Measurements from ENCODE around the gene NEBL.

Gene NEBL

GRCh38 chr10:20870834-20871233 lies 26.3 kb downstream of the NEBL start:
- FAIRE-seq (no peak), DNase-seq (ENCODE audit: low spot score) (no peak)

GRCh38 chr10:20863008-20863407 lies 34.1 kb downstream of the NEBL start:
- DNase-seq (ENCODE audit: low spot score) (no peak), FAIRE-seq (no peak)

- DNase-seq (ENCODE audit: low spot score) (no peak), FAIRE-seq (no peak)
Observed at GRCh38 chr10:20858292-20859124, 38.6 kb downstream of the NEBL start.

- FAIRE-seq (no peak), DNase-seq (ENCODE audit: low spot score) (no peak)
Observed at GRCh38 chr10:20856484-20856883, 40.6 kb downstream of the NEBL start.

- DNase-seq (ENCODE audit: low spot score) (no peak), FAIRE-seq (no peak)
Observed at GRCh38 chr10:20855398-20856038, 41.6 kb downstream of the NEBL start.

GRCh38 chr10:20853276-20853675 lies 43.8 kb downstream of the NEBL start:
- FAIRE-seq = no peak
- DNase-seq (ENCODE audit: low spot score) = no peak

- DNase-seq (ENCODE audit: low spot score) = no peak
Observed at GRCh38 chr10:20852303-20852702, 44.8 kb downstream of the NEBL start.

GRCh38 chr10:20847512-20847911 lies 49.6 kb downstream of the NEBL start:
- DNase-seq (ENCODE audit: low spot score) = no peak
- no peak for FAIRE-seq

More at GRCh38 chr10:20852303-20852702, 44.8 kb downstream of the NEBL start:
- no peak for FAIRE-seq

GRCh38 chr10:20846263-20846662 lies 50.8 kb downstream of the NEBL start:
- FAIRE-seq (no peak), DNase-seq (ENCODE audit: low spot score) (no peak)

- FAIRE-seq = no peak
- no peak for DNase-seq (ENCODE audit: low spot score)
Observed at GRCh38 chr10:20841419-20841818, 55.7 kb downstream of the NEBL start.

- FAIRE-seq (no peak), DNase-seq (ENCODE audit: low spot score) (no peak)
Observed at GRCh38 chr10:20839910-20840309, 57.2 kb downstream of the NEBL start.

GRCh38 chr10:20839141-20839540 lies 58.0 kb downstream of the NEBL start:
- DNase-seq (ENCODE audit: low spot score) (no peak), FAIRE-seq (no peak)

- no peak for DNase-seq (ENCODE audit: low spot score)
- FAIRE-seq = no peak
Observed at GRCh38 chr10:20836401-20836800, 60.7 kb downstream of the NEBL start.

- FAIRE-seq (no peak), DNase-seq (ENCODE audit: low spot score) (no peak)
Observed at GRCh38 chr10:20835335-20835734, 61.8 kb downstream of the NEBL start.

- DNase-seq (ENCODE audit: low spot score) (no peak), FAIRE-seq (no peak)
Observed at GRCh38 chr10:20834825-20835224, 62.3 kb downstream of the NEBL start.

GRCh38 chr10:20822825-20823224 lies 74.3 kb downstream of the NEBL start:
- FAIRE-seq (no peak), DNase-seq (ENCODE audit: low spot score) (no peak)

- FAIRE-seq (no peak), DNase-seq (ENCODE audit: low spot score) (peak; percentile 20)
Observed at GRCh38 chr10:20817646-20818045, 79.5 kb downstream of the NEBL start.

- FAIRE-seq = no peak
- DNase-seq (ENCODE audit: low spot score) = no peak
Observed at GRCh38 chr10:20817116-20817515, 80.0 kb downstream of the NEBL start.

- DNase-seq (ENCODE audit: low spot score) = no peak
- FAIRE-seq = no peak
Observed at GRCh38 chr10:20814116-20814515, 83.0 kb downstream of the NEBL start.

- no peak for DNase-seq (ENCODE audit: low spot score)
- no peak for FAIRE-seq
Observed at GRCh38 chr10:20811131-20811530, 86.0 kb downstream of the NEBL start.

GRCh38 chr10:20809631-20810030 lies 87.5 kb downstream of the NEBL start:
- FAIRE-seq = no peak
- DNase-seq (ENCODE audit: low spot score) = peak; percentile 18

- FAIRE-seq = no peak
Observed at GRCh38 chr10:20806487-20806886, 90.6 kb downstream of the NEBL start.

GRCh38 chr10:20797290-20797689 lies 99.8 kb downstream of the NEBL start:
- no peak for FAIRE-seq
- DNase-seq (ENCODE audit: low spot score) = no peak

More at GRCh38 chr10:20806487-20806886, 90.6 kb downstream of the NEBL start:
- no peak for DNase-seq (ENCODE audit: low spot score)
